WI38 (cell line): ENCODE data around the gene STK11.

ENCODE experiments used
- H3K4me3 ChIP-seq: 2 replicates; pipeline ENCODE4 v1.5.1; 2011; ENCODE audit warnings: low read depth, mild to moderate bottlenecking, control low read depth, low read length
- CTCF ChIP-seq: IDR thresholded peaks from 2 replicates; pipeline ENCODE4 v1.5.1; 2012; ENCODE audit warnings: low read depth, mild to moderate bottlenecking, control low read depth, low read length

The STK11 gene

GRCh38 chr19:1161716-1162115 is 43.9 kb upstream of the STK11 start:
- TF ChIP-seq CTCF: no peak
- no peak overlapping the region for H3K4me3 ChIP-seq

GRCh38 chr19:1162404-1163282 is 42.9 kb upstream of the STK11 start:
- no peak for TF ChIP-seq CTCF
- H3K4me3 ChIP-seq: no peak overlapping the region

GRCh38 chr19:1163283-1163933 is 42.2 kb upstream of the STK11 start:
- no peak for TF ChIP-seq CTCF

GRCh38 chr19:1163934-1164683 is 41.5 kb upstream of the STK11 start:
- TF ChIP-seq CTCF: no peak

More at GRCh38 chr19:1163283-1163933, 42.2 kb upstream of the STK11 start:
- no peak overlapping the region for H3K4me3 ChIP-seq

GRCh38 chr19:1164684-1165531 is 40.7 kb upstream of the STK11 start:
- no peak overlapping the region for H3K4me3 ChIP-seq
- TF ChIP-seq CTCF: no peak

More at GRCh38 chr19:1163934-1164683, 41.5 kb upstream of the STK11 start:
- H3K4me3 ChIP-seq: no peak overlapping the region

GRCh38 chr19:1166872-1167573 is 38.6 kb upstream of the STK11 start:
- H3K4me3 ChIP-seq: no peak overlapping the region
- TF ChIP-seq CTCF: no peak
